Keratinocyte (primary cell): Measurements from ENCODE around the gene TCF7L2. TPM values are rescaled to one million over a fixed set of nuclear protein-coding genes. Genes with fewer than 3 reads are reported as not detected.

Experiments
- DNase-seq: peaks from one replicate; pipeline ENCODE4 v3.0.0-alpha.2; 2011; ENCODE audit warnings: low read depth, missing footprints, low spot score
- FAIRE-seq: peaks from 2 replicates; lab custom pipeline; 2011; peaks lifted over from hg19 to GRCh38; lab: Jason Lieb, UNC
- H2AFZ ChIP-seq: 2 replicates; pipeline ENCODE4 v1.6.0; 2012; ENCODE audit warnings: low read length, control low read depth, inconsistent platforms; ENCODE audit not compliant: control insufficient read depth
- H3K27ac ChIP-seq: 2 replicates; pipeline ENCODE4 v1.5.1; 2011; ENCODE audit warnings: low read length; ENCODE audit not compliant: control insufficient read depth, insufficient read depth
- H3K27me3 ChIP-seq: 3 replicates; pipeline ENCODE4 v1.6.0; 2011; ENCODE audit warnings: low read length; ENCODE audit not compliant: control insufficient read depth, insufficient read depth; ENCODE audit errors: extremely low read depth
- H3K36me3 ChIP-seq, 2 experiments: 2 replicates in 1 of 2; 3 replicates in 1 of 2; pipeline ENCODE4 v1.5.1; 2011; ENCODE audit warnings: low read length in 2 of 2, mild to moderate bottlenecking in 1 of 2; ENCODE audit not compliant: control insufficient read depth in 2 of 2, insufficient read depth in 2 of 2; ENCODE audit errors: extremely low read depth in 1 of 2
- H3K4me1 ChIP-seq: 3 replicates; pipeline ENCODE4 v1.5.1; 2011; ENCODE audit warnings: low read length; ENCODE audit not compliant: control insufficient read depth, insufficient read depth; ENCODE audit errors: extremely low read depth
- H3K4me2 ChIP-seq: 3 replicates; pipeline ENCODE4 v1.6.0; 2011; ENCODE audit warnings: low read depth, low read length; ENCODE audit not compliant: control insufficient read depth, insufficient read depth; ENCODE audit errors: extremely low read depth
- H3K4me3 ChIP-seq, 3 experiments: fragments of 200-600 bp in 1 of 3; sonication (generic) in 1 of 3; 2 replicates in 2 of 3; 3 replicates in 1 of 3; pipeline ENCODE4 v1.5.1; 2011 to 2016; ENCODE audit warnings: low read length in 3 of 3, mild to moderate bottlenecking in 3 of 3, control low read depth in 2 of 3, inconsistent platforms in 1 of 3, low read depth in 1 of 3, mixed read lengths in 1 of 3, mixed run types in 1 of 3, moderate library complexity in 1 of 3; ENCODE audit not compliant: control insufficient read depth in 2 of 3, insufficient read depth in 2 of 3; ENCODE audit errors: extremely low read depth in 1 of 3
- H3K79me2 ChIP-seq: 2 replicates; pipeline ENCODE4 v1.6.0; 2012; ENCODE audit warnings: low read length; ENCODE audit not compliant: control insufficient read depth, insufficient read depth
- H3K9ac ChIP-seq: 3 replicates; pipeline ENCODE4 v1.6.0; 2011; ENCODE audit warnings: low read length; ENCODE audit not compliant: control insufficient read depth, insufficient read depth; ENCODE audit errors: extremely low read depth
- H3K9me1 ChIP-seq: 3 replicates; pipeline ENCODE4 v1.6.0; 2011; ENCODE audit warnings: low read length; ENCODE audit not compliant: control insufficient read depth, insufficient read depth; ENCODE audit errors: extremely low read depth
- H3K9me3 ChIP-seq: 2 replicates; pipeline ENCODE4 v1.5.1; 2012; ENCODE audit warnings: low read depth, low read length; ENCODE audit not compliant: control insufficient read depth
- H4K20me1 ChIP-seq: 3 replicates; pipeline ENCODE4 v1.6.0; 2011; ENCODE audit warnings: low read length; ENCODE audit not compliant: control insufficient read depth, insufficient read depth; ENCODE audit errors: extremely low read depth
- EZH2 ChIP-seq: IDR thresholded peaks from one replicate; pipeline ENCODE4 v1.6.1; 2012; ENCODE audit warnings: inconsistent platforms, mild to moderate bottlenecking, low read length, moderate library complexity
- dilution Hi-C: fragments of 300-500 bp; cut with MboI; formaldehyde crosslinking; loops from one replicate; pipeline ENCODE4 v1.7.0; 2020; ENCODE audit warnings: low sequenced_read_pairs; ENCODE audit not compliant: extremely low pct_ligation_motif_present
- polyA plus RNA-seq, 5 experiments: library from polyadenylated mRNA; depleted of rRNA in 3 of 5; stranded (reverse) in 3 of 5; stranded (forward) in 1 of 5; unstranded in 1 of 5; fragments of >200 nt; gene quantifications; 1 replicate in 1 of 5; 2 replicates in 3 of 5; 3 replicates in 1 of 5; pipeline versions ENCODE4 v1.2.1 to v1.2.3, GENCODE V29; 2011 to 2012; ENCODE audit warnings: missing spikeins in 2 of 5, low read depth in 1 of 5, low replicate concordance in 1 of 5
- TF ChIP-seq, protein P1 (sequence below), 3 experiments: IDR thresholded peaks in 1 of 3; conservative IDR thresholded peaks in 1 of 3; optimal IDR thresholded peaks in 1 of 3; 2 replicates in 2 of 3; 3 replicates in 1 of 3; pipeline versions ENCODE3 to v1.5.1; 2011; ENCODE audit warnings: low read length in 3 of 3, mild to moderate bottlenecking in 3 of 3, moderate library complexity in 2 of 3, control low read depth in 1 of 3, inconsistent platforms in 1 of 3; ENCODE audit not compliant: insufficient read depth in 2 of 3; ENCODE audit errors: extremely low read depth in 1 of 3

Gene TCF7L2
- polyA plus RNA-seq, 1 donor (not counting 4 experiments of a cell fraction or from before 2014, with no cell fraction given): 2.5 TPM

DNA sequence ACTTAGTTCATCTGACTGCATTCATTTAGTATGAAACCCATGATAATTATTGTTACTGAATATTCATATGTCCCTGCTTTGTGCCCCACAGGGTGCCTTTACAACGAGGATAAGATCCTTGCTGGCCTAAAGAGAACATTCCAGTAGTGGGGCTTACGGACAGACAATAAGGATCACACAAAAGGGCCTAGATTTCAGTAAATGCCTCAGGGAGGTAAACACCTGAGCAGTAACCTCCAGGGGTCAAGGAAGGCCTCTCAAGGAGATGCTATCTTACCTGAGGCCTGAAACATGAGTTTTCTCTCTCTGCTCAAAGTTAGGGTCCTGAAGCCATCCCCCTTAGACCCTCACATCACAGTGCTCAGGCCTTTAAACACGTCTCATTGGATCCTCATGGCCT, 228.7 kb downstream of the TCF7L2 start:
- H3K36me3 ChIP-seq: no peaks in the 10 kb centered on the region
- FAIRE-seq: no peak
- H3K27me3 ChIP-seq: no peaks in the 10 kb centered on the region
- TF ChIP-seq, protein P1, sequence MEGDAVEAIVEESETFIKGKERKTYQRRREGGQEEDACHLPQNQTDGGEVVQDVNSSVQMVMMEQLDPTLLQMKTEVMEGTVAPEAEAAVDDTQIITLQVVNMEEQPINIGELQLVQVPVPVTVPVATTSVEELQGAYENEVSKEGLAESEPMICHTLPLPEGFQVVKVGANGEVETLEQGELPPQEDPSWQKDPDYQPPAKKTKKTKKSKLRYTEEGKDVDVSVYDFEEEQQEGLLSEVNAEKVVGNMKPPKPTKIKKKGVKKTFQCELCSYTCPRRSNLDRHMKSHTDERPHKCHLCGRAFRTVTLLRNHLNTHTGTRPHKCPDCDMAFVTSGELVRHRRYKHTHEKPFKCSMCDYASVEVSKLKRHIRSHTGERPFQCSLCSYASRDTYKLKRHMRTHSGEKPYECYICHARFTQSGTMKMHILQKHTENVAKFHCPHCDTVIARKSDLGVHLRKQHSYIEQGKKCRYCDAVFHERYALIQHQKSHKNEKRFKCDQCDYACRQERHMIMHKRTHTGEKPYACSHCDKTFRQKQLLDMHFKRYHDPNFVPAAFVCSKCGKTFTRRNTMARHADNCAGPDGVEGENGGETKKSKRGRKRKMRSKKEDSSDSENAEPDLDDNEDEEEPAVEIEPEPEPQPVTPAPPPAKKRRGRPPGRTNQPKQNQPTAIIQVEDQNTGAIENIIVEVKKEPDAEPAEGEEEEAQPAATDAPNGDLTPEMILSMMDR (optimal IDR thresholded peaks at IDR 0.05 in 1 of 3, IDR thresholded peaks at IDR 0.05 in 1 of 3, conservative IDR thresholded peaks at IDR 0.05 in 1 of 3; ENCODE audit: extremely low read depth in 1 of 3, insufficient read depth in 2 of 3, low read length in 3 of 3): no peak
- no peak for TF ChIP-seq EZH2
- no peak overlapping the region for H3K4me2 ChIP-seq
- no peak overlapping the region for H3K4me3 ChIP-seq
- H4K20me1 ChIP-seq: no peaks in the 10 kb centered on the region
- no peaks in the 10 kb centered on the region for H3K9me3 ChIP-seq
- no peaks in the 10 kb centered on the region for H3K4me1 ChIP-seq
- no peak overlapping the region for H2AFZ ChIP-seq
- no peak overlapping the region for H3K27ac ChIP-seq
- no peak for DNase-seq
- dilution Hi-C loops: no loop called here
- no peak overlapping the region for H3K9ac ChIP-seq
- H3K9me1 ChIP-seq: no peaks in the 10 kb centered on the region
- H3K79me2 ChIP-seq: no peaks in the 10 kb centered on the region

DNA sequence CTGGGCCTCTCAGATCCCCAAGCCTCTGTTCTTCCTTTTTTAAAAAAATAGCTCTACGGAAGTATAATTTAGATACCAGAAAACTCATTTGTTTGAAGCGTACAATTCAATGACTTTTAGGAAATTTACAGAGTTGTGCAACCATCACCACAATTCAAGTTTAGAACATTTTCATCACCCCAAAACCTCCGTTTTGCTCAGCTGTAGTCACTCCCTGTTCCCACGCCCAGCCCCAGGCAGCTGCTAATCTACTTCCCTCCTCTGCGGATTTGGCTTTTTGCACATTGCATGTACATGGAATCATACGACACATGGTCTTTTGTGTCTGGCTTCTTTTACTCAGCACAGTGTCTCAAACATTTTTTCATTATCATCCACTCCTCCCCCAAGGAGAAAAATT, 229.2 kb downstream of the TCF7L2 start:
- Histone ChIP-seq H3K27me3 (no peaks in the 10 kb centered on the region), H3K27ac (no peak overlapping the region), H3K4me3 (no peak overlapping the region), H3K9me1 (no peaks in the 10 kb centered on the region), H3K4me1 (no peaks in the 10 kb centered on the region), H3K4me2 (no peak overlapping the region), H3K9me3 (no peaks in the 10 kb centered on the region), H4K20me1 (no peaks in the 10 kb centered on the region), H3K36me3 (no peaks in the 10 kb centered on the region), H3K79me2 (no peaks in the 10 kb centered on the region), H2AFZ (no peak overlapping the region), H3K9ac (no peak overlapping the region)
- TF ChIP-seq EZH2: no peak
- TF ChIP-seq, protein P1 (optimal IDR thresholded peaks at IDR 0.05 in 1 of 3, IDR thresholded peaks at IDR 0.05 in 1 of 3, conservative IDR thresholded peaks at IDR 0.05 in 1 of 3; ENCODE audit: extremely low read depth in 1 of 3, insufficient read depth in 2 of 3, low read length in 3 of 3): no peak
- FAIRE-seq (no peak), DNase-seq (no peak)
- dilution Hi-C loops: no loop called here
